Left lung (tissue), 10 donors: ENCODE measurements around the gene NXPH4. TPM values are rescaled to one million over a fixed set of nuclear protein-coding genes. Genes with fewer than 3 reads are reported as not detected.

ENCODE experiments used
- ATAC-seq: fragments of 200-7000 bp; cut with Tn5 transposase; one replicate; pipeline ENCODE4 v1.9.1; 2020; ENCODE audit warnings: moderate library complexity
- DNase-seq, 4 donors: peaks; one replicate each; pipeline ENCODE4 v3.0.0-alpha.2; 2013 to 2020
- H3K27ac ChIP-seq, 2 donors: fragments of 200-600 bp; sonication (generic) in 1 of 2; one replicate each; pipeline versions ENCODE4 v1.5.0 to v1.8.0; 2020 to 2021
- H3K27me3 ChIP-seq, 2 donors: fragments of 200-600 bp; sonication (generic) in 1 of 2; one replicate each; pipeline versions ENCODE4 v1.5.0 to v1.8.0; 2020 to 2021
- H3K36me3 ChIP-seq, 2 donors: fragments of 200-600 bp; sonication (generic) in 1 of 2; one replicate each; pipeline versions ENCODE4 v1.5.0 to v1.8.0; 2020 to 2021
- H3K4me1 ChIP-seq, 2 donors: fragments of 200-600 bp; one replicate each; pipeline ENCODE4 v1.8.0; 2021
- H3K4me3 ChIP-seq, 2 donors: fragments of 200-600 bp; sonication (generic) in 1 of 2; one replicate each; pipeline versions ENCODE4 v1.5.0 to v1.8.0; 2020 to 2021; ENCODE audit warnings: mild to moderate bottlenecking in 1 of 2
- H3K9me3 ChIP-seq, 2 donors: fragments of 200-600 bp; sonication (generic) in 1 of 2; one replicate each; pipeline versions ENCODE4 v1.5.0 to v1.8.0; 2020 to 2021
- CTCF ChIP-seq, 2 donors: fragments of 200-600 bp; sonication (generic) in 1 of 2; IDR thresholded peaks; one replicate each; pipeline versions ENCODE4 v1.5.0 to v1.8.0; 2021; ENCODE audit warnings: antibody characterized with exemption in 2 of 2
- intact Hi-C, 2 donors: fragments of 100-400 bp; cut with DNase I; formaldehyde crosslinking; loops; one replicate each; pipeline versions ENCODE4 v1.11.2 to v1.14.2; 2022
- polyA plus RNA-seq, 6 donors: library from polyadenylated mRNA; unstranded; fragments of 120-200 nt; gene quantifications; one replicate each; pipeline ENCODE4 v1.2.1, GENCODE V29; 2013; ENCODE audit not compliant: insufficient read length in 6 of 6
- total RNA-seq, 2 donors: library from RNA; stranded (reverse); fragmentation: NEBNext Ultra II Directional; extraction: Animal tissue kit (Norgen Biotek cat#: 25700); gene quantifications; one replicate each; pipeline ENCODE4 v1.2.1, GENCODE V29; 2021
- donor health status: DM: no; HTN: yes; CAD: no.
- donor health status: DM: no; HTN: no; CAD: no.

NXPH4 gene
- total and polyA plus RNA-seq, 8 donors = 0.67 to 1.7 (median 1.1) TPM

- TF ChIP-seq CTCF (IDR thresholded peaks at IDR 0.05) = no peak
- intact Hi-C loops = no loop called here
- no peaks in the 10 kb centered on the region for H3K4me1 ChIP-seq
- H3K27ac ChIP-seq = no peak overlapping the region
- no peaks in the 10 kb centered on the region for H3K27me3 ChIP-seq
- peaks cover 0 to 100% of the 10 kb centered on the region in 2 donors for H3K36me3 ChIP-seq
- ATAC-seq (no peak), DNase-seq (no peak)
- no peaks in the 10 kb centered on the region for H3K9me3 ChIP-seq
- no peak overlapping the region for H3K4me3 ChIP-seq
Observed at GRCh38 chr12:57201219-57201618, 15.4 kb upstream of the NXPH4 start.

- H3K4me3 ChIP-seq = no peak overlapping the region
- intact Hi-C loops = no loop called here
- TF ChIP-seq CTCF (IDR thresholded peaks at IDR 0.05) = no peak
- H3K4me1 ChIP-seq = no peaks in the 10 kb centered on the region
- peaks cover 0 to 100% of the 10 kb centered on the region in 2 donors for H3K36me3 ChIP-seq
- ATAC-seq = no peak
- DNase-seq = no peak
- no peaks in the 10 kb centered on the region for H3K9me3 ChIP-seq
- H3K27ac ChIP-seq = no peak overlapping the region
- no peaks in the 10 kb centered on the region for H3K27me3 ChIP-seq
Observed at GRCh38 chr12:57201631-57202030, 15.0 kb upstream of the NXPH4 start.

- Histone ChIP-seq H3K4me1 (no peaks in the 10 kb centered on the region), H3K36me3 (peaks cover 0 to 100% of the 10 kb centered on the region in 2 donors), H3K4me3 (no peak overlapping the region), H3K27ac (no peak overlapping the region), H3K9me3 (no peaks in the 10 kb centered on the region), H3K27me3 (no peaks in the 10 kb centered on the region)
- intact Hi-C loops = no loop called here
- no peak for TF ChIP-seq CTCF (IDR thresholded peaks at IDR 0.05)
- DNase-seq (no peak), ATAC-seq (no peak)
Observed at GRCh38 chr12:57202321-57202720, 14.3 kb upstream of the NXPH4 start.

GRCh38 chr12:57203201-57203600 lies 13.4 kb upstream of the NXPH4 start:
- no peak for ATAC-seq
- TF ChIP-seq CTCF (IDR thresholded peaks at IDR 0.05) = no peak
- DNase-seq = no peak
- no peaks in the 10 kb centered on the region for H3K9me3 ChIP-seq
- H3K36me3 ChIP-seq = peaks cover 0 to 100% of the 10 kb centered on the region in 2 donors
- H3K4me3 ChIP-seq = no peak overlapping the region
- no peaks in the 10 kb centered on the region for H3K4me1 ChIP-seq
- no peak overlapping the region for H3K27ac ChIP-seq
- intact Hi-C loops = no loop called here
- H3K27me3 ChIP-seq = no peaks in the 10 kb centered on the region

- ATAC-seq = no peak
- intact Hi-C loops = no loop called here
- DNase-seq = no peak
Observed at GRCh38 chr12:57203791-57204190, 12.8 kb upstream of the NXPH4 start.

More at GRCh38 chr12:57203791-57204190, 12.8 kb upstream of the NXPH4 start:
- no peak overlapping the region for H3K4me3 ChIP-seq
- no peak for TF ChIP-seq CTCF (IDR thresholded peaks at IDR 0.05)
- H3K27ac ChIP-seq = no peak overlapping the region
- no peaks in the 10 kb centered on the region for H3K27me3 ChIP-seq
- H3K36me3 ChIP-seq = peaks cover 0 to 100% of the 10 kb centered on the region in 2 donors
- H3K9me3 ChIP-seq = no peaks in the 10 kb centered on the region
- no peaks in the 10 kb centered on the region for H3K4me1 ChIP-seq
